GM12875 (cell line): ENCODE measurements around the gene RSPH6A.

Experiments used
- H3K4me3 ChIP-seq: one replicate; pipeline ENCODE4 v1.5.1; 2011; ENCODE audit warnings: low read depth, low read length, control low read depth
- CTCF ChIP-seq: IDR thresholded peaks from 2 replicates; pipeline ENCODE4 v1.5.1; 2011; ENCODE audit warnings: low read depth, mild to moderate bottlenecking, control low read depth, inconsistent platforms, low read length, moderate library complexity, borderline replicate concordance; ENCODE audit not compliant: insufficient read depth

RSPH6A gene

GRCh38 chr19:45746866-45747265 is 68.2 kb downstream of the RSPH6A start:
- no peak overlapping the region for H3K4me3 ChIP-seq
- no peak for TF ChIP-seq CTCF
